Activated effector memory CD4-positive, alpha-beta T cell treated with anti-CD3 and anti-CD28 coated beads, Interleukin-2, amount 50 U/mL, for 16 hours (primary cell): ENCODE measurements around the gene GEMIN7.

Source experiments
- DNase-seq: peaks from one replicate; pipeline ENCODE4 v3.0.0-alpha.2; 2020

GEMIN7 gene

GRCh38 chr19:45133661-45134060, 54.6 kb downstream of the GEMIN7 start:
- DNase-seq = no peak

DNA sequence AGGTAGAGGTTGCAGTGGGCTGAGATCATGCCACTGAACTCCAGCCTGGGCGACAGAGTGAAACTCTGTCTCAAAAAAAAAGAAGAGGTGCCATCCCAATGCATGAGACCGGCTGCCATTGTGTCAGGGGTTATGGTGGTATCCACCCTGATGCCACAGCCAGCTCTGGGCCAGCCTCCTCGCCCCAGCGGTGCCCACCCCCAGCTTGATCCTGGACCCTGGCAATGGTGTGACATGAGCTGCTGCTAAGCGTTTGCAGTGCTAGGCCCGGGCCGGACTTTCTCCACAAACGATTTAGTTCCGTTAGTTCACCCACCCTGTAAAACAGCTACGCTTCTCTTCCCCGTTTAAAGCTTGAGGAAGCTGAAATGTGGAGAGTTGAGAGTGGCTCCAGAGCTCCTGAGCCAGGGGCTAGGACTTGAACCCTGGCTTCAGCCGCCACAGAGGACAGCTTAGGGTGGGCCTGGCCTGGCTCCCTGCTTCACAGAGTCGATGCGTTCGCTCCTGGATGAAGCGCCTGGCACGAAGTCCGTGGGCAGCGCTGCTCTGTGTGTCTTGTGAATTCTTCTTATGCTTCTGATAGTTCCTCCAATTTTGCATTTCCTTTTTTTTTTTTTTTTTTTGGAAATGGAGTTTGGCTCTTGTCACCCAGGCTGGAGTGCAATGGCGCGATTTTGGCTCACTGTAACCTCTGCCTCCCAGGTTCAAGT, 56.3 kb downstream of the GEMIN7 start:
- DNase-seq = no peak

DNA sequence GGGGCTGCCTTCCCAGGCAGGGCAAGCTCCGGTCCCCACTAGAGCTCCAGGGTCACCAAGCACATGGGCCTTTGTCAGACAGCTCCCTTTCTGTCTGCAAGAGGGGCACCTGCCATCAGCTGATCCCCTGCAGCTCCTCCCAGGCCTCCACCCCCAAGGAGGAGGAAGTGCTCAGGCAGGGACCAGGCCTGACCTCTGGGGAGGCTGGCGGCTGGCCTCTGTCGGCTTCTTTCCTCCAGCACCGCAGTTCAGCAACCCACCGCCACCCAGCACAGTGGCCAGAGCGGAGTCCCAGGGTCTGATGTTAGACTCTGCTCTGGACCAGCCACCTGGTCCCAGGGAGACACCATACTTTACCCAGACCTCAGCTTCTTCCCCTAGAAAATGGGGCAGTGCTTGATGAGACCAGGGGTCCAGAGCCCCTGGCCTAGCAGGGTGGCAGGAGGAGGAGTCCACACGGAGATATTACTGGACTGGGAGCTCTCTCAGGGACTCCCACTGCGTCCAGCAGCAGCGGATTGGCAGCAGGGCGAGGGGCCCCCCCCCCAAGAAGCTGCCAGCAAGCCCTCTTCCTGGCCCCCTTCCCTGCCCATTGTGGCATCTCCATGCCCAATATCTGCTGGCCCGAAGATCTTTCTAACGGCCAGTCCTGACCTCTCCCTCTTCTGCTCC, 57.6 kb downstream of the GEMIN7 start:
- no peak for DNase-seq

- no peak for DNase-seq
These were observed 58.2 kb downstream of the GEMIN7 start for GRCh38 chr19:45137179-45137761.

DNA sequence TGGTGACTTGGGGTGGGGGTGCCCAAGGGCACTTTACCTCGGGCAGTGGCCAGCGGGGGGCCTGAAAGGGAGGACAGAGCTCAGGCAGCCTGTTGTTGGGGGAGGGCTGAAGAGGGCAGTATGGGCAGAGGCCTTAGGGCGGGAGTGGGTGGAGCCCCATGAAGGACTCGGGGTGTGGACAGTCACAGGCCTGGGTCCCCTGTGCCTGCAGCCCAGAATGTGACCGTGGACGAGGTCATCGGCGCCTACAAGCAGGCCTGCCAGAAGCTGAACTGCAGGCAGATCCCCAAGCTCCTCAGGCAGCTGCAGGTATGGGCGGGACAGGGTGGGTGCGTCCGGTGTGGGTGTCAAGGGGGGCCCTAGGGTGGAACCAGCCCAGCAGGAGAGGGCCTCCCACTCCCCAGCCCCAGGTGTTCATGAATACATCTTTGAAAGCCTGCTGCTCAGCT, 59.3 kb downstream of the GEMIN7 start:
- no peak for DNase-seq

DNA sequence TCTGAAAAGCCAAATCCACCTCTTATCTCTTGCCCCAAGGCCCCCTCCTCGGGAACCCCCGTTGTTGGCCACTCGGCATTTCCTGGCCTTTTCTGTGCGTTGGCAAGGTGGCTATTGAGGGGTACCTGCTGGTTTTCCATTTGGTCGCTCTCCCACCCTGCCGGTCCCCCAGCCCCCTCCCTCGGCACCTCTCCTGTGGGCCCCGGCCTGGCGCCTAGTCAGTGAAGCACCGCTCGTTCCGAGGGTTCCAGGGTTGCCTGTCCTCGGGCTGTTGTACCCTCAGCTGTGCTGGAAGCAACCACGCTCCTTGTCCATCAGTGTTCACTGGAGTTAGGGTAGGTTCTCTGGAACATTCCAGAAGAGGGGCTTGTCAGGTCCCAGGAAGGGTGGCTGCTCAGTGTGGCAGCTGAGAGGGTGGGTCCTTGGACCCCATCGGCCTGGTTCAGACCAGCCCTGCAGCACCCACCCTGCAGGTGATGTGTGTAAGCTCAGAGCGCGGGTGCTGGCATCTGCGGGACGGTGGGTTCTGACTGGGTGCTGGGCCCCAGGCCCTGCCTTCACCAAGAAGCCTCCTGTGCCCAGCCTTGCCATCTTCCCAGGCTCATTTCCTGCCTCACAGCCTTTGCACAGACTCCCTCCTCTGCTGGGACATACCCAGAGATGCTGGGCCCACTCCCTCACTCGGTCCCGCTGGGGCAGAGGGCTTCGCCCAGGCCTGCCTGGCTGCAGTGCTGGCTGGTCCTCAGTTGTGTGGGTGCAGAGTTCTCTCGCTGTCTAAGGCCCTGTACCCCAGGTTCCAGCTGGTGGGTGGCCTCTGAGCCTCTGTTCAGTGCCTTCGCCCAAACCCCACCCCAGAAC, 60.5 kb downstream of the GEMIN7 start:
- no peak for DNase-seq

GRCh38 chr19:45140144-45140503, 61.1 kb downstream of the GEMIN7 start:
- DNase-seq = no peak

DNA sequence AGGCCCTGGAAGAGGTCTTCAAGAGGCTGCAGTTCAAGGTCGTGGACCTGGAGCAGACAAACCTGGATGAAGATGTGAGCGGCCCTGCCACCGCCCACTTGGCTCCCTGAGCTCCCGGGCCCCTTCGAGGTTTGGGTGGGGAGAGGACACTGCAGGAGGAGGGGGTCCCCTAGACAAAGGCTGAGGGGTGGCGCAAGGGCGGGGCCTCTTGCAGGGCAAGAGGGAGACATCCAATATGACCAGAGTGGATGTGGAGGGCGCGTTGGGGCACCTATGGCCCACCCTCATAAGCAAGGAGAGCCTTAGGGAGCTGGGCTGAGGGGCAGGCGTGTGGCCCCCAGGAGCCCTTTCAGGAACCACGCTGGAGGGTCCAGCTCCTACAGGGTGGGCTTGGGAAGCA, 61.5 kb downstream of the GEMIN7 start:
- no peak for DNase-seq
